Body of pancreas (tissue), 4 donors: Measurements from ENCODE around the gene PSD. TPM values are rescaled to one million over a fixed set of nuclear protein-coding genes. Genes with fewer than 3 reads are reported as not detected.

Experiments
- ATAC-seq: fragments of 150-250 bp; one replicate; pipeline ENCODE4 v1.9.1; 2016
- DNase-seq, 4 donors: peaks; one replicate each; pipeline ENCODE4 v3.0.0-alpha.2; 2019
- H3K27ac ChIP-seq, 4 donors: fragments of 200-600 bp; sonication (generic); 1 replicate in 3 of 4; 2 replicates in 1 of 4; pipeline versions ENCODE4 v1.5.1 to v1.6.1; 2016 to 2019; ENCODE audit warnings: mild to moderate bottlenecking in 1 of 4, mixed read lengths in 1 of 4, moderate library complexity in 1 of 4
- H3K27me3 ChIP-seq, 2 donors: fragments of 200-600 bp; sonication (generic); one replicate each; pipeline ENCODE4 v1.6.0; 2016; ENCODE audit warnings: mild to moderate bottlenecking in 1 of 2
- H3K36me3 ChIP-seq, 2 donors: fragments of 200-600 bp; sonication (generic); replicated peaks in 1 of 2; 2 replicates each; pipeline ENCODE4 v1.5.1; 2016; ENCODE audit warnings: low read depth in 2 of 2; ENCODE audit not compliant: insufficient read depth in 1 of 2
- H3K4me1 ChIP-seq: fragments of 200-600 bp; sonication (generic); one replicate; pipeline ENCODE4 v1.6.0; 2016
- H3K4me3 ChIP-seq, 2 donors: fragments of 200-600 bp; sonication (generic); 1 replicate in 1 of 2; 2 replicates in 1 of 2; pipeline ENCODE4 v1.5.1; 2016 to 2019
- H3K9me3 ChIP-seq, 3 donors: fragments of 200-600 bp; sonication (generic); 1 replicate in 2 of 3; 2 replicates in 1 of 3; pipeline ENCODE4 v1.5.1; 2016
- POLR2A ChIP-seq, 3 donors: fragments of 450-650 bp; IDR thresholded peaks; one replicate each; pipeline ENCODE4 v1.6.1; 2016; ENCODE audit warnings: antibody characterized with exemption in 3 of 3, mild to moderate bottlenecking in 2 of 3
- WGBS, 2 donors: methylation state at CpG; one replicate each; pipeline ENCODE4 v1.1.5; 2017; 5-methylcytosine and 5-hydroxymethylcytosine counted together
- intact Hi-C: fragments of 100-400 bp; cut with DNase I; formaldehyde crosslinking; loops from one replicate; pipeline ENCODE4 v1.15.1; 2023
- total RNA-seq, 2 donors: library from RNA; depleted of rRNA; stranded (reverse); fragments of >200 nt; gene quantifications; one replicate each; pipeline ENCODE4 v1.1.0, GENCODE V29; 2016
- TF ChIP-seq, protein P1 (sequence below), 7 experiments: fragments of 450-650 bp in 4 of 7; fragments of 200-600 bp in 3 of 7; sonication (generic) in 3 of 7; IDR thresholded peaks; one replicate each; pipeline ENCODE4 v1.5.1; 2016 to 2019; ENCODE audit warnings: antibody characterized with exemption in 7 of 7

PSD gene
- total RNA-seq, 2 donors from 2014 or later: 2.6 to 5.3 TPM

GRCh38 chr10:102451105-102451969 lies 32.8 kb upstream of the PSD start, which contains the start of gene C10orf95:
C10orf95 (minus strand) TSS chr10:102451543; CDS start chr10:102451093, 450 bp downstream.
- H3K4me1 ChIP-seq: peaks cover 27% of the 10 kb centered on the region
- peak; percentile 7 for ATAC-seq
- TF ChIP-seq POLR2A (IDR thresholded peaks at IDR 0.05): peak in 1 of 3 donors; percentile 23
- TF ChIP-seq, protein P1, sequence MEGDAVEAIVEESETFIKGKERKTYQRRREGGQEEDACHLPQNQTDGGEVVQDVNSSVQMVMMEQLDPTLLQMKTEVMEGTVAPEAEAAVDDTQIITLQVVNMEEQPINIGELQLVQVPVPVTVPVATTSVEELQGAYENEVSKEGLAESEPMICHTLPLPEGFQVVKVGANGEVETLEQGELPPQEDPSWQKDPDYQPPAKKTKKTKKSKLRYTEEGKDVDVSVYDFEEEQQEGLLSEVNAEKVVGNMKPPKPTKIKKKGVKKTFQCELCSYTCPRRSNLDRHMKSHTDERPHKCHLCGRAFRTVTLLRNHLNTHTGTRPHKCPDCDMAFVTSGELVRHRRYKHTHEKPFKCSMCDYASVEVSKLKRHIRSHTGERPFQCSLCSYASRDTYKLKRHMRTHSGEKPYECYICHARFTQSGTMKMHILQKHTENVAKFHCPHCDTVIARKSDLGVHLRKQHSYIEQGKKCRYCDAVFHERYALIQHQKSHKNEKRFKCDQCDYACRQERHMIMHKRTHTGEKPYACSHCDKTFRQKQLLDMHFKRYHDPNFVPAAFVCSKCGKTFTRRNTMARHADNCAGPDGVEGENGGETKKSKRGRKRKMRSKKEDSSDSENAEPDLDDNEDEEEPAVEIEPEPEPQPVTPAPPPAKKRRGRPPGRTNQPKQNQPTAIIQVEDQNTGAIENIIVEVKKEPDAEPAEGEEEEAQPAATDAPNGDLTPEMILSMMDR (IDR thresholded peaks at IDR 0.05): no peak
- no peaks in the 10 kb centered on the region for H3K27me3 ChIP-seq
- intact Hi-C loops: no loop called here
- H3K9me3 ChIP-seq: peaks cover 0 to 4% (median 0%) of the 10 kb centered on the region in 3 donors
- H3K4me3 ChIP-seq: peak within 1 kb of the TSS; percentile 57 to 89
- peak within 1 kb of the TSS; percentile 71 to 92 (median 84) for H3K27ac ChIP-seq
- H3K36me3 ChIP-seq: no peaks in the 10 kb centered on the region
- peak; percentile 34 to 52 (median 50) for DNase-seq
- 12 to 22% methylated on average over 14 to 28 of the region's 28 CpGs for WGBS, 2 donors

- ATAC-seq: peak; percentile 89
- peak overlapping the region; percentile 71 to 92 (median 84) for H3K27ac ChIP-seq
- peak overlapping the region; percentile 57 to 89 for H3K4me3 ChIP-seq
Measured at GRCh38 chr10:102450374-102451104, 32.0 kb upstream of the PSD start.

DNA sequence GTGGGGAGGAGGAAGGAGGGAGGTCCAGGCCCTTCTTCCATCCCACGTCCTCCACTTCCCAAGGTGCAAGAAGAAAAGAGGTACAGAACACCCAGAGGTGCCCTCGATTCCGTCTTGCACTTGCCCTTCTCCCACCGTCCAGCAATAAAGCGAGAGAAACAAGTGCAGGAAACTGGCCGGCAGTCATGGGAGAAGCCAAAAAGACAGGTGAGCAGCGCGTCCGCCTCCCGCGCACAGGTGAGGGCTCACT lies 31.5 kb upstream of the PSD start:
- TF ChIP-seq, protein P1 (IDR thresholded peaks at IDR 0.05): peak in 1 of 7 experiments; percentile 22
- peak in 2 of 3 donors; percentile 74 to 79 for TF ChIP-seq POLR2A (IDR thresholded peaks at IDR 0.05)
- no peaks in the 10 kb centered on the region for H3K36me3 ChIP-seq
- no peak for DNase-seq
- ATAC-seq: no peak
- H3K27me3 ChIP-seq: no peaks in the 10 kb centered on the region
- peak overlapping the region in 1 of 2 donors; percentile 41 for H3K4me3 ChIP-seq
- H3K4me1 ChIP-seq: peaks cover 27% of the 10 kb centered on the region
- intact Hi-C loops: no loop called here
- peak overlapping the region; percentile 71 to 92 (median 84) for H3K27ac ChIP-seq
- WGBS, 2 donors: 0% methylated on average over 10 to 11 of the region's 11 CpGs
- peaks cover 0 to 4% (median 0%) of the 10 kb centered on the region in 3 donors for H3K9me3 ChIP-seq

More at GRCh38 chr10:102450374-102451104, 32.0 kb upstream of the PSD start:
- DNase-seq: peak; percentile 84 to 90 (median 88)
- peaks cover 0 to 4% (median 0%) of the 10 kb centered on the region in 3 donors for H3K9me3 ChIP-seq
- H3K27me3 ChIP-seq: no peaks in the 10 kb centered on the region
- intact Hi-C loops: no loop called here
- 0% methylated on average over 3 to 88 of the region's 104 CpGs for WGBS, 2 donors
- H3K4me1 ChIP-seq: peaks cover 27% of the 10 kb centered on the region
- TF ChIP-seq, protein P1 (IDR thresholded peaks at IDR 0.05): peak in 2 of 7 experiments; percentile 3 to 27
- TF ChIP-seq POLR2A (IDR thresholded peaks at IDR 0.05): peak in 1 of 3 donors; percentile 64
- no peaks in the 10 kb centered on the region for H3K36me3 ChIP-seq

DNA sequence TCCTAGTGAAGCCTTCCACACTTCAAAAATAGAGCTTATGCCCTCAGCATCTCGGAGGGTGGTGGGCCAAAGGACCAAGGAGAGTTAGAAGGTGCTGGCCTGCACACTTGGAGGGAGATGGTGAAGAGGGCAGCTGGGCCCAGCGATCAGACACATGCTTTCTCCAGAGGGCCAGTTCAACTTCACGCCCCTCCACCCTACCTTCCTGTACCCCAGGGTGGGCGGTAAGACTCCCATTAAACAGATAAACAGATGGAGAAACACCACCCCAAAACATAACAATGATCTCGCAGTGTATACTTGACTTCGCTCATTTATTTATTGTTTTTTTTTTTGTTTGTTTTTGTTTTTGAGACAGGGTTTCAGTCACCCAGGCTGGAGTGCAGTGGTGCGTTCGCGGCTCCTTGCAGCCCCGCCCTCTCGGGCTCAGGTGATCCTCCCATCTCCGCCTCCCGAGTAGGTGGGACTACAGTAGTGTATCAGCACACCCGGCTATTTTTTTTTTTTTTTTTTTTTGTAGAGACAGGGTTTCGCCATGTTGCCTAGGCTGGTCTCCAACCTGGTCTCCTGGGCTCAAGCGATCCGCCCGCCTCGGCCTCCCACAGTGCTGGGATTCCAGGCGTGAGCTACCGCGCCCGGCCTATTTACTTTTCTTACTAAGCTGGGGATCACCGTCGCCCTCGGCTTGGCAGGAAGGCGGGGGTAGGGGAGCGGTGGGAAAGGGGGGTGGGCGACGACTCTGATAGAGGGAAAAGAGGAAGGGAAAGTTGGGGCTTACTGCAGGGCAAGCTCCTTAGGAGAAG lies 30.9 kb upstream of the PSD start:
- peak; percentile 88 to 95 (median 94) for DNase-seq
- WGBS, 2 donors: 6 to 7% methylated on average over 29 to 30 of the region's 30 CpGs
- no peaks in the 10 kb centered on the region for H3K36me3 ChIP-seq

More for the DNA sequence above, 30.9 kb upstream of the PSD start:
- TF ChIP-seq POLR2A (IDR thresholded peaks at IDR 0.05): peak in 2 of 3 donors; percentile 47 to 55
- TF ChIP-seq, protein P1 (IDR thresholded peaks at IDR 0.05): no peak
- ATAC-seq: peak; percentile 75
- H3K9me3 ChIP-seq: peaks cover 0 to 4% (median 0%) of the 10 kb centered on the region in 3 donors
- intact Hi-C loops: no loop called here
- peaks cover 27% of the 10 kb centered on the region for H3K4me1 ChIP-seq
- peak overlapping the region in 1 of 2 donors; percentile 41 for H3K4me3 ChIP-seq
- peak overlapping the region; percentile 71 to 92 (median 84) for H3K27ac ChIP-seq
- H3K27me3 ChIP-seq: no peaks in the 10 kb centered on the region
